Measurements from ENCODE around the gene ALAS1.

The ALAS1 gene

GRCh38 chr3:52202384-52203077 is 4.6 kb downstream of the ALAS1 start:
- no peak for DNase-seq

GRCh38 chr3:52203701-52204100 is 5.7 kb downstream of the ALAS1 start:
- DNase-seq = no peak

GRCh38 chr3:52204337-52205073 is 6.5 kb downstream of the ALAS1 start:
- no peak for DNase-seq

DNA sequence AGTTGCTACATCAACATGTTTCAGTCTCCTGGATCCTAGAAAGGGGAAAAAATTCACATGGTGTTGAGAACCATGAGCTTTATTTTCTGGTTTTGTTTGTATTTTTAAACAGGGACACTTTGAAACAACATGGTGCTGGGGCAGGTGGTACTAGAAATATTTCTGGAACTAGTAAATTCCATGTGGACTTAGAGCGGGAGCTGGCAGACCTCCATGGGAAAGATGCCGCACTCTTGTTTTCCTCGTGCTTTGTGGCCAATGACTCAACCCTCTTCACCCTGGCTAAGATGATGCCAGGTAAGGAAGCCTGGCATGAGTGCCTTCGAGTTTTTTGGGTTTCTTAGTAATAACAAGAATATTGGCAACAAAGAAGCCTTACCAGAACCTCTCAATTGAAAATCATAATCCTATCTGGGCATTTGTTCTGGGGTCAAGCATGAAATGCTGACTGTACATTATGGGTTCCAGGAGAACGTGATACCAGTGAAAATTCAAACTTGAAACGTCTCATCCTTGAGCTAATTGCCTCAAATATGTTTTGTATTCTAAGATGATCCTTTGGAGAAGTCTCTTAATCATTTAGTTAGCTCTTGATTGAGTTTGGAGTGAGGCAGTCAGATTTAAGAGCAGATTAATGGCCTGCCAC is 7.9 kb downstream of the ALAS1 start:
- no peak for DNase-seq

DNA sequence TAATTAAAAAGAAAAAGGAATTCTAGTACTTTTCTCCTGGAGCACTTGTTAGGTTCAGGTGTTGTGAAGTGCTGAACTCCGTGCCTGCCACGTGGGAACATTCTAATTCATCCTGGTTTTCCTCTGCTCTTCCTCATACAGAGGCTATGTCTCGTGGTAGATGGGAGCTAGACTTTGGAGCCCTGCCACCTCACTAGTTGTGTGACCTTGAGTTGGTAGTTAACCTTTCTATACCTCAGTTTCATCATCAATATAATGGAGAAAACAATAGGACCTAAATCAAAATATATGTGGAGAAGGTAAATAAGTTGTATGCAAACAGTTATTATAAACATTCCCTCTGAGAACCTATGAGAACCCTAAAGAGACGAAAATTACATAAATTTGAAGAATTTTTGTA is 10.6 kb downstream of the ALAS1 start:
- no peak for DNase-seq

- no peak for DNase-seq
These were observed 12.1 kb downstream of the ALAS1 start for GRCh38 chr3:52210037-52210436.

DNA sequence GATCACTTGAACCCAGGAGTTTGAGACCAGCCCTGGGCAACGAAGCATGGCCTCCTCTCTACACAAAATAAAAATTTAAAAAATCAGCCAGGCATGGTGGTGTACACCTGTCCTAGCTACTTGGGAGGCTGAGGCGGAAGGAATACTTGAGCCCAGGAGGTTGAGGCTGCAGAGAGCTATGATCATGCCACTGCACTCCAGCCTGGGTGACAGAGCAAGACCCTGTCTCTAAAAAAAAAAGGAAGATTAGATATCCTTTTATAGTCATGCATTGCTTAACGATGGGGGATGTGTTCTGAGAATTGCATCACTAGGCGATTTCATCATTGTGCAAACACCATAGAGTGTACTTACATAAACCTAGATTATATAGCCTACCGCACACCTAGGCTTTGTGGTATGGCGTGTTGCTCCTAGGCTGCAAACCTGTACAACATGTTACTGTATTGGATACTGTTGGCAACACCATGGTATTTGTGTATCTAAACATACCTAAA is 12.6 kb downstream of the ALAS1 start:
- DNase-seq = no peak

GRCh38 chr3:52211268-52211891 is 13.4 kb downstream of the ALAS1 start:
- DNase-seq = no peak

GRCh38 chr3:52213005-52213404 is 15.0 kb downstream of the ALAS1 start:
- DNase-seq = no peak

GRCh38 chr3:52213901-52214300 is 15.9 kb downstream of the ALAS1 start:
- no peak for DNase-seq

- no peak for DNase-seq
These were observed 17.4 kb downstream of the ALAS1 start for GRCh38 chr3:52215351-52215750.

GRCh38 chr3:52216585-52217408 is 18.8 kb downstream of the ALAS1 start:
- peak; percentile 79 for DNase-seq

DNA sequence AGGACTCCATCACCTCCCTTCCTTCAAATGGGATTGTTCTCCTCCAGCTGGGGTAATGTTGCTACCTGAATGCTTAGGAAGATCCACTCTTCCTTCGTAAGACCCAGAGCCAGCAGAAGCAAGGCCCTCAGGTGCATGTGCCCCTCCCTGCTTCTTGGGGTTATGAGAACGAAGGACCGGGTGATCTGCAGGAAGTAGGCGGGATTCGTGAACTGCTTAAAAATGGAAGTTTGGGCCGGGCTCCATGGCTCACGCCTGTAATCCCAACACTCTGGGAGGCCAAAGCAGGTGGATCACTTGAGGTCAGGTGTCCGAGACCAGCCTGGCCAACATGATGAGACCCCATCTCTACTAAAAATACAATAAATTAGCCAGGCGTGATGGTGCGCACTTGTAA is 19.4 kb downstream of the ALAS1 start:
- DNase-seq = no peak

DNA sequence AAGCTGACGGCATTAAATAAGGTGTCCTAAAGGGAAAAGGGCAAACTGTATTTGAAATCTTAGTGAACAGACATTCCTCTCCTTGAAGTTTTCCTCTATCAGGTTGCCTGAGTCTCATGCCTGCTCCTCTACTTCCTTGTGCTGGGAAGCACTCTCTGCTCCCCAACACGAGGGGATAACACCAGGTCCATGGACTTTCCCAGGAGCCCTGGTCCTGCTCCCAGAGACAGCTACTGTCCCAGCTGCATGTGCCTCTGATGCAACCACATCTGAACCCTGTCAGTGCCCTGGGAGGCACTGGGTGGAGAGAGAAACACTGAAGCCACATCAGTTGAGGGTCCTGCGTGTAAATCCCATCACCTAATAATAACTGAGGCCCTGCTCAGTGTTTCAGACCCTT is 20.1 kb downstream of the ALAS1 start:
- DNase-seq = no peak

GRCh38 chr3:52218454-52218853 is 20.5 kb downstream of the ALAS1 start:
- peak; percentile 36 for DNase-seq

DNA sequence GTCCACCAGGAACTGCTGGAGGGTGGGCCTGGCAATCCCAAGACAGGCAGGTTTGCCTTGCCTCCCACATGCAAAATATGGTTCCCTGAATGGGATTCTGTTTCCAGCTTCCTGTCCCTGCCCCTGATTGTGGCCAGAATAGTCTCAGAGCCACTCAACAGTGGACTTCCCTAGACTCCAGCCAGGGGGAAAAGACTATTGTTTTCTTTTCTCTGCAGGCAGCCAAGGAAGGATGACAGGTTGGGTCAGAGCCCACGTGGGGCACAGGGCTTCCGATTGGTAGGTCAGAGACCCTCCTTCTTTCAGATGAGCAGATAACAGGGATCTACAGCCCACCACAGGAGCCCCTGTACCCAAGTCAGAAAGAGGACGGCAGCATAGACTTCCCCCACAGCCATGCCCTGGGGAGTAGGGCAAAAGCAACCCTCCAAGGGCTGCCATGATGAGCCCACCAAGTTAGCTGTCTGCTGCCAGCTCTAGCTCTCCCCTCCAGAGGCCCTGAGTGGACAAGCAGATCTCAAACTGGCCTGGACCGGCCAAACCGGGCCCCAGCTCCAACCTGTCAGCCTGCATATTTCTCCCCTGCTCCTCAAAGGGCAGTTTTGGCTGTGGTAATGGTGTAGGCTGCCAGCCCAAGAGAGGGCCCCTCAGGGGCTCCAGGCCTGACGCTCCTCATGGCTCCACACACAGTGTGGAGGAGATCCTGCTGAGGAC is 21.1 kb downstream of the ALAS1 start:
- DNase-seq = peak; percentile 36

DNA sequence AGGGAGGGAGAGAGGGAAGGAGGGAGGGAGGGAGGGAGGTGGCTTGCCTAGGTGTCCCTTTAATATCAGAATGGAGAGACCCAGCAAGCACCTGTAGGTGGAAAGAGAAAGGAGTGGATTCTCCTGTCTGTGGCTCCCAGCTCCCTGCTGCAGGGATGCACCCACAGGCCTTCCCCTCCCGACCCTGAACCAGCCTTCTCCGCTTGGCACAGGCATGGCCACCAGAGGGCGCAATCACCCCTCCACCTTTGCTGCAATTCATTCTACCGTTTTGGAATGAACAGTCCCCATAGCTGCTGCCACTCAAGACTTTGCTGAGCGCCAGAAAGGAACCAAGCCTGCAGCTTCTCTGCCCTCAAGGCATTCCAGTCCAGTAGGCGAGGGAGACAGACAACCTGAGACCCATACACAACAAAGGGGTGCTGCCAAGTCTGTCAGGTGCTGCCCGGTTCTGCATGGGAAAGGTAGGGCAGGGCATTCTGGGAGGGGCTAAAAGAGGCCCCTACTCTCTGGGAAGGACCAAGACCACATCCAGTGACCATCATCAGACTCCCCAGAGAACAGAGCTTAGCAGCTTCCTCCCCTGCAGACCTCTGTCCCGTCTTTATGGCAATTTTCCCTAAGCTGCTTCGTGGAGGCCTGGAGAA is 22.5 kb downstream of the ALAS1 start:
- DNase-seq = peak; percentile 85

- no peak for DNase-seq
These were observed 23.2 kb downstream of the ALAS1 start for GRCh38 chr3:52221141-52221562.

DNA sequence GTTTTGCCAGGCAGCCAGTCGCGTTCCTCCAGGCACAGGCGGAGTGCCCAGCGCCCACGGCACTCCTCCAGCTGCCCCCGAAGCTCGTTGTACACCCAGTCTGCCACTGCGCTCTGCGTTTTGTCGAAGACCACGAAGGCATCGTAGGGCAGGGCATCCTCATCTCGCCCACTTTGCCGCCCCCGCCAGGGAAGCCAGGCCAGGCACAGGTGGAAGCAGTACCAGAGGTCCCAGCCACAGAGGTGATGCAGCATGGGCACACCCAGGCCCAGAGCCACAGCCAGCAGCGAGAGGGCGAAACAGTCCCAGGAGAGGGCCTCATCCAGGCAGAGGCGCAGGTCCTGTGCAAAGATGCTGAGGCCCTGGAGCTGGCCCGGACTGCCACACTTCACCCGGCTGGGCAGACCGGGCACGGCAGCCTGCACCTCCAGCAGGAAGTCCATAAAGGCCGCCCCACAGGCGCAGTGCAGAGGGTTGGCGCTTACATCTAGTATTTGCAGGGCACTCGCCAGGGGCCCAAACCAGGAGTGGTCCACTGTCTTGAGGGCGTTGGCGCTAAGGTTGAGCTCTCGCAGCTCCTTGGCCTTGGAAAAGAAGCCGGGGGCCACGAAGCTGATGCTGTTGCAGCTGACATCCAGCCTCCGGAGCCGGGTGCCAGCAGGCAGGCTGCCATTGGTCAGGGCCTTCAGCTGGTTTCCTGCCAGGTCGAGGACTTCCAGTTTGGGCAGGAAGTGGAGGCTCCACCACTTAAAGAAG is 23.8 kb downstream of the ALAS1 start:
- peak; percentile 28 for DNase-seq
